Measurements from ENCODE around the gene ROMO1.

The ROMO1 gene

DNA sequence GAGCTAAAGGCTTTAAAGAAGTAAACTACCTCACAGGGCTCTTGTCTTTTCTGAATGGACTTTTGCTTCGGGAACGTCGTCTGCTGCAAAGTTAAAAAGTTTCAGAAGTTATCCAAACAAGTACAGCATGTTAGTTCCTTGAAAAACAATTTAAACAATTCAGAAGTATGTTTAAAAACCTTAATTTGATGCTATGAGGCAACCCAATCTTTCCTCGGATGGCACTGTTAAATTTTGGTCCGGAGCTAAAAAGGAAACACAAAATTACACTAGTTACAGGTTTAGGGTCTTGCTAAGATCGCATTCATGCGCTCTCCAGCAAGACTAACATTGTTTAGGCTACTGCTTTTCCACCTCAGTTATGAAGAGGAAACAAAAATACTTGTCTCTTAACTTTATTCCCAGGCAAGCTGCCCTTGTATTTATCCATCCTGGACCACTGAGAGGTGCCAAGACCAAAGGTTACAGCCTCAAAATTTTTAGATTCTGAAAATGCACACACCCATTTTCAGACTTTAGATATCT, 30.1 kb downstream of the ROMO1 start:
- ChIA-PET POLR2A (interaction anchor here (0.7 to 1.5 kb wide), 2 partner anchors 13 kb away, joined by 5 to 10 read pairs; partner anchors contain the start of gene RBM39), CTCF (no interaction called here)
- DNase-seq (ENCODE audit: extremely low spot score): no peak
- TF ChIP-seq FOXA1 (IDR thresholded peaks at IDR 0.05) (no peak), SP1 (IDR thresholded peaks at IDR 0.05) (no peak), CTBP1 (IDR thresholded peaks at IDR 0.05; ENCODE audit: borderline replicate concordance) (no peak), L3MBTL2 (conservative IDR thresholded peaks at IDR 0.05) (no peak), ELF4 (IDR thresholded peaks at IDR 0.05) (no peak), LEF1 (IDR thresholded peaks at IDR 0.05; ENCODE audit: borderline replicate concordance) (no peak), BHLHE40 (IDR thresholded peaks at IDR 0.05; ENCODE audit: borderline replicate concordance) (no peak), ZNF384 (IDR thresholded peaks at IDR 0.05) (no peak), FOXM1 (IDR thresholded peaks at IDR 0.05; ENCODE audit: borderline replicate concordance) (no peak), SUZ12 (IDR thresholded peaks at IDR 0.05) (no peak), ARNT (IDR thresholded peaks at IDR 0.05) (no peak), TARDBP (IDR thresholded peaks at IDR 0.05) (no peak), HDGF (IDR thresholded peaks at IDR 0.05; ENCODE audit: borderline replicate concordance) (no peak), FOXK2 (IDR thresholded peaks at IDR 0.05) (no peak), NFRKB (IDR thresholded peaks at IDR 0.05) (no peak)
- TF ChIP-seq, protein P1, sequence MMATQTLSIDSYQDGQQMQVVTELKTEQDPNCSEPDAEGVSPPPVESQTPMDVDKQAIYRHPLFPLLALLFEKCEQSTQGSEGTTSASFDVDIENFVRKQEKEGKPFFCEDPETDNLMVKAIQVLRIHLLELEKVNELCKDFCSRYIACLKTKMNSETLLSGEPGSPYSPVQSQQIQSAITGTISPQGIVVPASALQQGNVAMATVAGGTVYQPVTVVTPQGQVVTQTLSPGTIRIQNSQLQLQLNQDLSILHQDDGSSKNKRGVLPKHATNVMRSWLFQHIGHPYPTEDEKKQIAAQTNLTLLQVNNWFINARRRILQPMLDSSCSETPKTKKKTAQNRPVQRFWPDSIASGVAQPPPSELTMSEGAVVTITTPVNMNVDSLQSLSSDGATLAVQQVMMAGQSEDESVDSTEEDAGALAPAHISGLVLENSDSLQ (IDR thresholded peaks at IDR 0.05): no peak

GRCh38 chr20:35729836-35730582, 30.8 kb downstream of the ROMO1 start:
- TF ChIP-seq ELF4 (IDR thresholded peaks at IDR 0.05) (no peak), L3MBTL2 (conservative IDR thresholded peaks at IDR 0.05) (no peak), SUZ12 (IDR thresholded peaks at IDR 0.05) (no peak), FOXK2 (IDR thresholded peaks at IDR 0.05) (no peak), TARDBP (IDR thresholded peaks at IDR 0.05) (no peak), SP1 (IDR thresholded peaks at IDR 0.05) (no peak), HDGF (IDR thresholded peaks at IDR 0.05; ENCODE audit: borderline replicate concordance) (no peak), ZNF384 (IDR thresholded peaks at IDR 0.05) (no peak), BHLHE40 (IDR thresholded peaks at IDR 0.05; ENCODE audit: borderline replicate concordance) (no peak), FOXA1 (IDR thresholded peaks at IDR 0.05) (no peak), LEF1 (IDR thresholded peaks at IDR 0.05; ENCODE audit: borderline replicate concordance) (no peak), CTBP1 (IDR thresholded peaks at IDR 0.05; ENCODE audit: borderline replicate concordance) (no peak), ARNT (IDR thresholded peaks at IDR 0.05) (no peak)
- no peak for DNase-seq (ENCODE audit: extremely low spot score)
- ChIA-PET POLR2A (interaction anchor here (0.7 to 1.1 kb wide), 2 partner anchors 12 kb away, joined by 5 to 6 read pairs; partner anchors contain the start of gene RBM39), CTCF (no interaction called here)

DNA sequence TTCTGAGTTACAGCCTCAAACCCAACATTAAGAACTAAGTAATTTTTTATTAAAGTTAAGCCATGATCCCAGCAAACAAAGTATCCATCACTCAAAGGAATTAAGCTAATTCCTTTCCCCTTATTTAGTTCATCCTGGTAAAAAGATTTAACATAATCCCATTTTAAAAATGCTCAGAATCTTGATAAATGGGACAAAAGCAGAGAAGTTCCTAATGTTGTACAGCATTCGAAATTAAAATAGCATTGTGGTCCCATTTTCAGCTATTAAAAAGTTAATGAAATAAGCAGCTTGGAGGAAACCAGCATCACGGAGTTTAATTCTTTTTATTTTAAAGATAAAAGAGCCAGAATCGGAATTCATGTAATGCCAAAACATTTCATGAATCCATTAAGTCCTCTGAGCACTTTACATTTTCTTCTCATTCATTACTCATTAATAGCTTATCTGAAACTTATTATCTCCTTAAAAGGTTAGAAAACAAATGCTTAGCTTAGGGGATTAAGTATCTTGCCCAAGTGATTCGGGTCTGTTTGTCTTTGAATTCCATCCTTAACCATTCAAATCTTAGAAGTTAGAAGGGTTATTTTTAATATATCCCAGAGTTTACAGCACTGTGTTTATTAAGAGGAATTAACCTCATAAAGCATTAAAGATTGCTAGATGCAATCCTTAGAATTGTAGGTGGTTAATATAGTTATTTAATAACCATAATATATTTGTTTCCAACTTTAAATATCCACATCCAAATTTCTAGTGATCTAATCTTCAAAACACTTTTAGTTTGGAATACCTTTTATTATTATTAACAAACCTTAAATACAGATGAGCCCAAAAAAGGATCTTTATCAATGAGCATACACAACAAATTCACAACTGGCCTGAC, 31.6 kb downstream of the ROMO1 start:
- ChIA-PET CTCF (no interaction called here), POLR2A (interaction anchor here (1.1 kb wide), 1 partner anchor 11 kb away, joined by 6 read pairs; the partner anchor contains the start of gene RBM39)
- TF ChIP-seq L3MBTL2 (conservative IDR thresholded peaks at IDR 0.05) (no peak), NFRKB (IDR thresholded peaks at IDR 0.05) (no peak), SUZ12 (IDR thresholded peaks at IDR 0.05) (no peak), FOXM1 (IDR thresholded peaks at IDR 0.05; ENCODE audit: borderline replicate concordance) (no peak), ZNF384 (IDR thresholded peaks at IDR 0.05) (no peak), BHLHE40 (IDR thresholded peaks at IDR 0.05; ENCODE audit: borderline replicate concordance) (no peak), FOXA1 (IDR thresholded peaks at IDR 0.05) (no peak), TARDBP (IDR thresholded peaks at IDR 0.05) (no peak), FOXK2 (IDR thresholded peaks at IDR 0.05) (no peak), ELF4 (IDR thresholded peaks at IDR 0.05) (no peak), HDGF (IDR thresholded peaks at IDR 0.05; ENCODE audit: borderline replicate concordance) (no peak)
- TF ChIP-seq, protein P1 (IDR thresholded peaks at IDR 0.05): no peak
- DNase-seq (ENCODE audit: extremely low spot score): no peak

DNA sequence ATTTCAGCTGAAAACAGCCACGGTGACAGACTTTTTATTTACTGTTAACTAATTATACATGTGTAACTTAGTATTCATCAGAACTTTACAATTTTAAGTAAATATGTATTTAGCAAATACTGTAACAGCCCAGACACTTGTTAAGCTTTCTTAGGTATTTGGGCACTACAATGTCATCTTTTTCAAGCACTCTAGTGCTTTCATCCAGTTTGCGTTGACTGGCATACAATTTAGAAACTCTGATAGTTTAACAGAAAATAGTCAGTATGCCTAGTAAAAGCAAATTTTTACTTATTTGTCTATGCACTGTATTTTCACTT, 32.2 kb downstream of the ROMO1 start:
- POLR2A ChIA-PET: interaction anchor here (1.1 kb wide), 1 partner anchor 11 kb away, joined by 6 read pairs; the partner anchor contains the start of gene RBM39
- no peak for TF ChIP-seq BHLHE40 (IDR thresholded peaks at IDR 0.05; ENCODE audit: borderline replicate concordance)
- no peak for TF ChIP-seq FOXM1 (IDR thresholded peaks at IDR 0.05; ENCODE audit: borderline replicate concordance)
- no peak for TF ChIP-seq NFRKB (IDR thresholded peaks at IDR 0.05)
- TF ChIP-seq L3MBTL2 (conservative IDR thresholded peaks at IDR 0.05): no peak
- TF ChIP-seq SP1 (IDR thresholded peaks at IDR 0.05): no peak
- TF ChIP-seq ELF4 (IDR thresholded peaks at IDR 0.05): no peak
- TF ChIP-seq CTBP1 (IDR thresholded peaks at IDR 0.05; ENCODE audit: borderline replicate concordance): no peak
- no peak for TF ChIP-seq TARDBP (IDR thresholded peaks at IDR 0.05)
- TF ChIP-seq, protein P1 (IDR thresholded peaks at IDR 0.05): no peak
- no peak for TF ChIP-seq FOXK2 (IDR thresholded peaks at IDR 0.05)
- TF ChIP-seq LEF1 (IDR thresholded peaks at IDR 0.05; ENCODE audit: borderline replicate concordance): no peak
- no peak for TF ChIP-seq ARNT (IDR thresholded peaks at IDR 0.05)
- no peak for TF ChIP-seq FOXA1 (IDR thresholded peaks at IDR 0.05)
- no peak for TF ChIP-seq SUZ12 (IDR thresholded peaks at IDR 0.05)
- TF ChIP-seq ZNF384 (IDR thresholded peaks at IDR 0.05): no peak
- no peak for TF ChIP-seq HDGF (IDR thresholded peaks at IDR 0.05; ENCODE audit: borderline replicate concordance)
- no peak for DNase-seq (ENCODE audit: extremely low spot score)
- CTCF ChIA-PET: no interaction called here
